Ectodermal cell (in vitro differentiated cells): Measurements from ENCODE around the gene ARHGAP24.
"Not testable (repeated sequence)": the region's sequence is repeated elsewhere in the genome, so short reads cannot be mapped to it uniquely, and the experiment has no call there.

Source experiments
- H3K27ac ChIP-seq: 2 replicates; pipeline ENCODE4 v1.7.0; 2013; ENCODE audit warnings: mild to moderate bottlenecking, low read depth, low read length; ENCODE audit not compliant: insufficient read depth, poor library complexity, severe bottlenecking
- H3K27me3 ChIP-seq: 2 replicates; pipeline ENCODE4 v1.7.0; 2013; ENCODE audit warnings: mild to moderate bottlenecking, low read length; ENCODE audit not compliant: insufficient read depth, control insufficient read depth, poor library complexity, severe bottlenecking
- H3K36me3 ChIP-seq: one replicate; pipeline ENCODE4 v1.7.0; 2013; ENCODE audit warnings: low read length; ENCODE audit not compliant: control insufficient read depth, insufficient read depth
- H3K4me1 ChIP-seq: one replicate; pipeline ENCODE4 v1.7.0; 2013; ENCODE audit warnings: low read length; ENCODE audit not compliant: control insufficient read depth, insufficient read depth
- H3K4me3 ChIP-seq: 2 replicates; pipeline ENCODE4 v1.7.0; 2013; ENCODE audit warnings: low read depth, low read length, control low read depth; ENCODE audit not compliant: insufficient read depth
- H3K9me3 ChIP-seq: 2 replicates; pipeline ENCODE4 v1.7.0; 2013; ENCODE audit warnings: mild to moderate bottlenecking, low read length, moderate library complexity; ENCODE audit not compliant: control insufficient read depth
- WGBS, 2 experiments: methylation state at CpG; one replicate each; pipeline ENCODE4 v1.1.7; 2013; ENCODE audit warnings: missing lambda C conversion rate in 2 of 2; 5-methylcytosine and 5-hydroxymethylcytosine counted together

ARHGAP24 gene

GRCh38 chr4:85515701-85516100 lies 40.8 kb downstream of the ARHGAP24 start:
- 0% methylated on average over 1 of the region's 1 CpG for WGBS, 2 experiments
- Histone ChIP-seq H3K9me3 (no peaks in the 10 kb centered on the region), H3K27me3 (no peaks in the 10 kb centered on the region), H3K27ac (no peak overlapping the region), H3K36me3 (no peaks in the 10 kb centered on the region), H3K4me1 (no peaks in the 10 kb centered on the region), H3K4me3 (no peak overlapping the region)

- H3K4me1 ChIP-seq, H3K27ac ChIP-seq, H3K27me3 ChIP-seq, H3K9me3 ChIP-seq, H3K4me3 ChIP-seq, H3K36me3 ChIP-seq: not testable (repeated sequence)
- 70 to 83% methylated on average over 3 of the region's 3 CpGs for WGBS, 2 experiments
Observed at GRCh38 chr4:85518526-85518925, 43.6 kb downstream of the ARHGAP24 start.

GRCh38 chr4:85520765-85521749 lies 46.1 kb downstream of the ARHGAP24 start:
- H3K36me3 ChIP-seq = no peaks in the 10 kb centered on the region
- H3K9me3 ChIP-seq = no peaks in the 10 kb centered on the region
- no peaks in the 10 kb centered on the region for H3K4me1 ChIP-seq
- no peak overlapping the region for H3K4me3 ChIP-seq
- 89 to 94% methylated on average over 4 of the region's 5 CpGs for WGBS, 2 experiments
- H3K27me3 ChIP-seq = no peaks in the 10 kb centered on the region
- H3K27ac ChIP-seq = no peak overlapping the region

GRCh38 chr4:85522277-85522676 lies 47.3 kb downstream of the ARHGAP24 start:
- H3K27ac ChIP-seq = no peak overlapping the region
- no peaks in the 10 kb centered on the region for H3K27me3 ChIP-seq

GRCh38 chr4:85522836-85523235 lies 47.9 kb downstream of the ARHGAP24 start:
- Histone ChIP-seq H3K36me3 (no peaks in the 10 kb centered on the region), H3K27ac (no peak overlapping the region)
- 89 to 97% methylated on average over 3 of the region's 3 CpGs for WGBS, 2 experiments

More at GRCh38 chr4:85522277-85522676, 47.3 kb downstream of the ARHGAP24 start:
- Histone ChIP-seq H3K4me1 (no peaks in the 10 kb centered on the region), H3K9me3 (no peaks in the 10 kb centered on the region), H3K4me3 (no peak overlapping the region), H3K36me3 (no peaks in the 10 kb centered on the region)

GRCh38 chr4:85527815-85528214 lies 52.9 kb downstream of the ARHGAP24 start:
- no peaks in the 10 kb centered on the region for H3K4me1 ChIP-seq
- H3K27me3 ChIP-seq = no peaks in the 10 kb centered on the region
- no peak overlapping the region for H3K4me3 ChIP-seq
- H3K36me3 ChIP-seq = no peaks in the 10 kb centered on the region
- H3K27ac ChIP-seq = no peak overlapping the region
- no peaks in the 10 kb centered on the region for H3K9me3 ChIP-seq
- WGBS, 2 experiments = 62 to 66% methylated on average over 2 of the region's 2 CpGs

More at GRCh38 chr4:85522836-85523235, 47.9 kb downstream of the ARHGAP24 start:
- no peak overlapping the region for H3K4me3 ChIP-seq
- H3K4me1 ChIP-seq = no peaks in the 10 kb centered on the region
- no peaks in the 10 kb centered on the region for H3K9me3 ChIP-seq
- no peaks in the 10 kb centered on the region for H3K27me3 ChIP-seq

- Histone ChIP-seq H3K36me3 (no peaks in the 10 kb centered on the region), H3K9me3 (no peaks in the 10 kb centered on the region), H3K4me1 (no peaks in the 10 kb centered on the region), H3K4me3 (no peak overlapping the region), H3K27me3 (no peaks in the 10 kb centered on the region), H3K27ac (no peak overlapping the region)
- 80 to 100% methylated on average over 1 of the region's 1 CpG for WGBS, 2 experiments
Observed at GRCh38 chr4:85531560-85532341, 56.8 kb downstream of the ARHGAP24 start.

- H3K4me3 ChIP-seq = no peak overlapping the region
- no peaks in the 10 kb centered on the region for H3K9me3 ChIP-seq
- H3K4me1 ChIP-seq = no peaks in the 10 kb centered on the region
- H3K36me3 ChIP-seq = no peaks in the 10 kb centered on the region
- H3K27me3 ChIP-seq = no peaks in the 10 kb centered on the region
- 94 to 95% methylated on average over 3 of the region's 3 CpGs for WGBS, 2 experiments
- H3K27ac ChIP-seq = no peak overlapping the region
Observed at GRCh38 chr4:85534120-85534519, 59.2 kb downstream of the ARHGAP24 start.

GRCh38 chr4:85543832-85544231 lies 68.9 kb downstream of the ARHGAP24 start:
- no peak overlapping the region for H3K4me3 ChIP-seq
- no peaks in the 10 kb centered on the region for H3K27me3 ChIP-seq
- H3K36me3 ChIP-seq = no peaks in the 10 kb centered on the region
- no CpG with 5 or more reads among the region's 1 CpG for WGBS, 2 experiments
- H3K27ac ChIP-seq = no peak overlapping the region
- no peaks in the 10 kb centered on the region for H3K4me1 ChIP-seq
- H3K9me3 ChIP-seq = no peaks in the 10 kb centered on the region

- no peaks in the 10 kb centered on the region for H3K4me1 ChIP-seq
- H3K36me3 ChIP-seq = no peaks in the 10 kb centered on the region
- no peak overlapping the region for H3K27ac ChIP-seq
- 77 to 78% methylated on average over 5 of the region's 5 CpGs for WGBS, 2 experiments
- H3K27me3 ChIP-seq = no peaks in the 10 kb centered on the region
- H3K9me3 ChIP-seq = no peaks in the 10 kb centered on the region
- no peak overlapping the region for H3K4me3 ChIP-seq
Observed at GRCh38 chr4:85544751-85545150, 69.8 kb downstream of the ARHGAP24 start.
